PC-9 (cell line): ENCODE results near the gene ETV4. TPM values are rescaled to one million over a fixed set of nuclear protein-coding genes. Genes with fewer than 3 reads are reported as not detected.

Experiments
- BruUV-seq: library from RNA; stranded (reverse); fragments of 400-500 nt; replicated peaks from 2 replicates; lab custom pipeline; 2021; lab: Mats Ljungman, UMichigan
- CTCF ChIA-PET: fragments of 300-600 bp; sonication (Branson Sonifier 250); formaldehyde crosslinking; loops from one replicate; lab custom pipeline; 2022; ENCODE audit warnings: antibody characterized with exemption; lab: Charles Lee
- POLR2A ChIA-PET: fragments of 300-600 bp; sonication (Branson Sonifier 250); formaldehyde crosslinking; loops from one replicate; lab custom pipeline; 2022; ENCODE audit warnings: antibody characterized with exemption; ENCODE audit not compliant: unreplicated experiment; lab: Charles Lee
- DNase-seq, 2 experiments: peaks; one replicate each; pipeline versions ENCODE4 v3.0.0 to v3.0.0-alpha.2; 2015 to 2022; ENCODE audit warnings: mixed read lengths in 1 of 2
- H2AFZ ChIP-seq: fragments of 200-600 bp; sonication (generic); 2 replicates; pipeline ENCODE4 v1.8.1; 2017; ENCODE audit warnings: antibody characterized with exemption
- H3F3A ChIP-seq: fragments of 200-600 bp; sonication (generic); 2 replicates; pipeline ENCODE4 v1.8.1; 2017; ENCODE audit warnings: antibody characterized with exemption, mild to moderate bottlenecking, low read depth; ENCODE audit not compliant: insufficient read depth
- H3K27ac ChIP-seq: fragments of 200-600 bp; sonication (generic); 2 replicates; pipeline ENCODE4 v1.6.1; 2016; ENCODE audit warnings: mixed run types
- H3K27me3 ChIP-seq: fragments of 200-600 bp; sonication (generic); 2 replicates; pipeline ENCODE4 v1.6.1; 2016; ENCODE audit warnings: low read depth, mixed run types; ENCODE audit not compliant: insufficient read depth
- H3K36me3 ChIP-seq: fragments of 200-600 bp; sonication (generic); 2 replicates; pipeline ENCODE4 v1.6.1; 2016; ENCODE audit warnings: low read depth, mixed run types
- H3K4me1 ChIP-seq: fragments of 200-600 bp; sonication (generic); replicated peaks from 2 replicates; pipeline ENCODE4 v1.6.1; 2016; ENCODE audit warnings: mixed run types; ENCODE audit not compliant: insufficient read depth
- H3K4me2 ChIP-seq: fragments of 200-600 bp; sonication (generic); 2 replicates; pipeline ENCODE4 v1.6.1; 2017; ENCODE audit warnings: mixed run types
- H3K4me3 ChIP-seq: fragments of 200-600 bp; sonication (generic); 2 replicates; pipeline ENCODE4 v1.6.1; 2016; ENCODE audit warnings: mixed run types
- H3K79me2 ChIP-seq: fragments of 200-600 bp; sonication (generic); 2 replicates; pipeline ENCODE4 v1.6.1; 2017; ENCODE audit warnings: low read depth, mixed run types
- H3K9me2 ChIP-seq: fragments of 200-600 bp; sonication (generic); 2 replicates; pipeline ENCODE4 v1.8.1; 2017; ENCODE audit warnings: mild to moderate bottlenecking; ENCODE audit not compliant: insufficient read depth
- H3K9me3 ChIP-seq: fragments of 200-600 bp; sonication (generic); 2 replicates; pipeline ENCODE4 v1.8.1; 2016; ENCODE audit warnings: low read depth; ENCODE audit not compliant: insufficient read depth
- H4K20me1 ChIP-seq: fragments of 200-600 bp; sonication (generic); 2 replicates; pipeline ENCODE4 v1.8.1; 2017; ENCODE audit not compliant: insufficient read depth
- CTCF ChIP-seq: fragments of 200-600 bp; sonication (generic); conservative IDR thresholded peaks from 2 replicates; pipeline ENCODE4 v1.6.1; 2017; ENCODE audit warnings: mixed run types, antibody characterized with exemption, mild to moderate bottlenecking, moderate library complexity
- EZH2 ChIP-seq: fragments of 200-600 bp; sonication (generic); IDR thresholded peaks from 2 replicates; pipeline ENCODE4 v1.8.0; 2017; ENCODE audit warnings: antibody characterized with exemption, low read depth
- intact Hi-C: fragments of 100-400 bp; cut with micrococcal nuclease; formaldehyde crosslinking; loops from one replicate; pipeline ENCODE4 v1.10.0; 2022; ENCODE audit not compliant: unreplicated experiment
- total RNA-seq: library from RNA; stranded (reverse); gene quantifications from 2 replicates; pipeline ENCODE4 v1.2.3, GENCODE V29; 2021

The ETV4 gene
- total RNA-seq, 1 experiment from 2014 or later: 84.2 TPM

- TF ChIP-seq CTCF (no peak), EZH2 (no peak)
- no peaks in the 10 kb centered on the region for H3K9me2 ChIP-seq
- no TSS peak for BruUV-seq
- H3K9me3 ChIP-seq: no peaks in the 10 kb centered on the region
- no peak overlapping the region for H3K4me3 ChIP-seq
- no peaks in the 10 kb centered on the region for H3K36me3 ChIP-seq
- intact Hi-C loops: no loop called here
- ChIA-PET POLR2A (no interaction called here), CTCF (interaction anchor here (0.5 to 1.2 kb wide), 3 partner anchors 90 to 99 kb away, joined by 3 to 7 read pairs (median 3); partner anchors contain the start of gene DHX8)
- H3K27me3 ChIP-seq: no peaks in the 10 kb centered on the region
- H3K79me2 ChIP-seq: no peaks in the 10 kb centered on the region
- no peak overlapping the region for H2AFZ ChIP-seq
- peaks cover 3% of the 10 kb centered on the region; the same call in 1 of the 2 replicates for H4K20me1 ChIP-seq
- H3K27ac ChIP-seq: no peak overlapping the region
- H3F3A ChIP-seq: peaks cover 29% of the 10 kb centered on the region; the same call in 1 of the 2 replicates
- H3K4me1 ChIP-seq: peaks cover 53% of the 10 kb centered on the region
- DNase-seq: no peak
- no peak overlapping the region for H3K4me2 ChIP-seq
Measured at GRCh38 chr17:43574348-43574747, 28.2 kb upstream of the ETV4 start.

- DNase-seq: no peak
- no peak overlapping the region for H2AFZ ChIP-seq
- peaks cover 28% of the 10 kb centered on the region; the same call in 1 of the 2 replicates for H3F3A ChIP-seq
- intact Hi-C loops: no loop called here
- H3K4me3 ChIP-seq: no peak overlapping the region
- no peaks in the 10 kb centered on the region for H3K9me3 ChIP-seq
- no peaks in the 10 kb centered on the region for H3K36me3 ChIP-seq
- ChIA-PET CTCF (interaction anchor here (0.5 to 1.2 kb wide), 4 partner anchors 90 to 624 kb away, joined by 3 to 8 read pairs (median 5); partner anchors contain the start of gene DHX8), POLR2A (interaction anchor here (0.6 kb wide), 1 partner anchor 174 kb away, joined by 6 read pairs; no protein-coding TSS in a partner anchor)
- no TSS peak for BruUV-seq
- no peaks in the 10 kb centered on the region for H3K79me2 ChIP-seq
- H3K27ac ChIP-seq: no peak overlapping the region
- TF ChIP-seq EZH2: no peak
- no peak for TF ChIP-seq CTCF
- peaks cover 47% of the 10 kb centered on the region for H3K4me1 ChIP-seq
- H3K9me2 ChIP-seq: no peaks in the 10 kb centered on the region
- no peak overlapping the region for H3K4me2 ChIP-seq
- no peaks in the 10 kb centered on the region for H3K27me3 ChIP-seq
- peaks cover 3% of the 10 kb centered on the region; the same call in 1 of the 2 replicates for H4K20me1 ChIP-seq
Measured at GRCh38 chr17:43573579-43574321, 27.6 kb upstream of the ETV4 start.

DNA sequence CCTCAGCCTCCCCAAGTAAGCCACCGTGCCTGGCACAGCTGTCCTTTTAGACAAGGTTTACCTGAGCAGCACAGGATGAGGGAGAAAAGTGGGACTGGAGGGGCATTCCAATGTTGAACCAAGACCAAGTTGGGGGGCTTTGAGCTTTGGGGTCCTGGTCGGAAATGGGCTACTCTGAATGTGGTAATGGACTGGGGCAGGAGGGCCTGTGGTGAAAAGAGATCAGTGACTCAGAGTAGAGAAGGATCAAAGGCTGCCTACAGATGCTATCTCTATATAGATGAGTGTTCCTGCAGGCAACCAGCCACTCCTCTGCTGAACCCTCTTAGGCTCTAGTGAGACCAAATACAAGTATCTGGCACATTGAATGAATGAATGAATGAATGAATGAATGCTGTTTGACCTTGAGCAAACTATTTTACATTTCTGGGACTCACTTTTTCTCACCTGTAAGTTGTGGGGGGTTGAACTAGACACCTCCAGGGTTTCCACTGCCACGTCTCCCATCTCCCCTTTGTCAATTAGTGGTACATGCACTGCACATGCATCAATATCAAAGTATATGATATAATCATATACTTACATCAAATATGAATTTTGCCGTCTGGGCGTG is 26.3 kb upstream of the ETV4 start:
- CTCF ChIA-PET: no interaction called here
- Histone ChIP-seq H3K4me3 (no peak overlapping the region), H3K79me2 (no peaks in the 10 kb centered on the region), H3K27me3 (no peaks in the 10 kb centered on the region), H3F3A (peaks cover 28% of the 10 kb centered on the region; the same call in 1 of the 2 replicates), H3K4me1 (peaks cover 36% of the 10 kb centered on the region), H3K9me3 (no peaks in the 10 kb centered on the region), H3K27ac (no peak overlapping the region), H3K4me2 (no peak overlapping the region), H2AFZ (no peak overlapping the region), H3K9me2 (no peaks in the 10 kb centered on the region), H4K20me1 (peaks cover 3% of the 10 kb centered on the region; the same call in 1 of the 2 replicates), H3K36me3 (no peaks in the 10 kb centered on the region)
- intact Hi-C loops: no loop called here
- POLR2A ChIA-PET: no interaction called here
- no TSS peak for BruUV-seq
- TF ChIP-seq EZH2 (no peak), CTCF (no peak)
- DNase-seq: peak in 1 of 2 experiments; percentile 37
